B cell (primary cell): ENCODE measurements around the gene CTCFL. TPM values are rescaled to one million over a fixed set of nuclear protein-coding genes. Genes with fewer than 3 reads are reported as not detected.

Source experiments
- ATAC-seq: fragments of 200-7000 bp; cut with Tn5 transposase; one replicate; pipeline ENCODE4 v1.10.0; 2021; ENCODE audit warnings: low read depth, mild to moderate bottlenecking, moderate number of reproducible peaks, moderate library complexity
- CTCF ChIA-PET: fragments of 350-600 bp; sonication (Branson Sonifier 250); formaldehyde crosslinking; loops from one replicate; lab custom pipeline; 2021; ENCODE audit warnings: antibody characterized with exemption, inconsistent platforms; lab: Charles Lee
- POLR2A ChIA-PET: fragments of 350-600 bp; sonication (Branson Sonifier 250); formaldehyde crosslinking; loops from one replicate; lab custom pipeline; 2021; ENCODE audit warnings: antibody characterized with exemption; lab: Charles Lee
- DNase-seq: peaks from one replicate; pipeline ENCODE4 v3.0.0; 2013
- H2AFZ ChIP-seq: 2 replicates; pipeline ENCODE4 v1.6.1; 2012; ENCODE audit warnings: mild to moderate bottlenecking, low read depth, low read length; ENCODE audit not compliant: insufficient read depth, poor library complexity, severe bottlenecking
- H3K27ac ChIP-seq, 2 donors: 1 replicate in 1 of 2; 2 replicates in 1 of 2; pipeline ENCODE4 v1.5.1; 2012 to 2013; ENCODE audit warnings: low read length in 2 of 2, mild to moderate bottlenecking in 2 of 2, moderate library complexity in 1 of 2
- H3K27me3 ChIP-seq, 4 experiments: fragments of 200-600 bp in 1 of 4; sonication (generic) in 1 of 4; replicated peaks in 1 of 4; 1 replicate in 2 of 4; 2 replicates in 2 of 4; pipeline versions ENCODE4 v1.6.1 to v1.7.0; 2013 to 2016; ENCODE audit warnings: low read length in 3 of 4, mild to moderate bottlenecking in 2 of 4, mixed read lengths in 1 of 4, moderate library complexity in 1 of 4; ENCODE audit not compliant: insufficient read depth in 4 of 4, control insufficient read depth in 3 of 4; ENCODE audit errors: control extremely low read depth in 1 of 4
- H3K36me3 ChIP-seq, 2 experiments: replicated peaks in 1 of 2; 1 replicate in 1 of 2; 2 replicates in 1 of 2; pipeline versions ENCODE4 v1.6.1 to v1.7.1; 2013; ENCODE audit warnings: low read length in 1 of 2; ENCODE audit not compliant: insufficient read depth in 2 of 2, control insufficient read depth in 1 of 2; ENCODE audit errors: control extremely low read depth in 1 of 2, extremely low read depth in 1 of 2
- H3K4me1 ChIP-seq, 2 donors: fragments of 200-600 bp in 1 of 2; sonication (generic) in 1 of 2; 1 replicate in 1 of 2; 2 replicates in 1 of 2; pipeline versions ENCODE4 v1.5.1 to v1.6.1; 2013 to 2017; ENCODE audit warnings: low read length in 2 of 2; ENCODE audit not compliant: control insufficient read depth in 2 of 2, insufficient read depth in 2 of 2
- H3K4me2 ChIP-seq: replicated peaks from 2 replicates; pipeline ENCODE3; 2012; ENCODE audit warnings: mild to moderate bottlenecking, low read depth, low read length; ENCODE audit not compliant: poor library complexity, severe bottlenecking
- H3K4me3 ChIP-seq, 5 experiments: fragments of 200-600 bp in 1 of 5; sonication (generic) in 1 of 5; 1 replicate in 3 of 5; 2 replicates in 2 of 5; pipeline versions ENCODE4 v1.5.1 to v1.7.0; 2011 to 2016; ENCODE audit warnings: low read length in 4 of 5, mild to moderate bottlenecking in 4 of 5, low read depth in 2 of 5, control low read depth in 1 of 5, moderate library complexity in 1 of 5; ENCODE audit not compliant: insufficient read depth in 1 of 5; ENCODE audit errors: control extremely low read depth in 1 of 5, extremely low read depth in 1 of 5
- H3K79me2 ChIP-seq: fragments of 200-600 bp; sonication (generic); one replicate; pipeline ENCODE4 v1.6.0; 2016; ENCODE audit warnings: low read length; ENCODE audit not compliant: control insufficient read depth, insufficient read depth
- H3K9ac ChIP-seq: fragments of 200-600 bp; sonication (generic); 2 replicates; pipeline ENCODE4 v1.6.1; 2017; ENCODE audit warnings: mild to moderate bottlenecking, low read length, moderate library complexity
- H3K9me3 ChIP-seq, 3 donors: one replicate each; pipeline versions ENCODE4 v1.6.1 to v1.7.1; 2013; ENCODE audit warnings: low read length in 2 of 3; ENCODE audit not compliant: control insufficient read depth in 2 of 3, insufficient read depth in 1 of 3; ENCODE audit errors: control extremely low read depth in 1 of 3
- H4K20me1 ChIP-seq: 2 replicates; pipeline ENCODE4 v1.6.0; 2012; ENCODE audit warnings: mild to moderate bottlenecking, low read length; ENCODE audit not compliant: insufficient read depth, control insufficient read depth, poor library complexity, severe bottlenecking
- H3K27ac Mint-ChIP-seq: one replicate; pipeline ENCODE4 v1.8.0; 2021; ENCODE audit warnings: mixed read lengths
- H3K27me3 Mint-ChIP-seq: one replicate; pipeline ENCODE4 v1.8.0; 2021; ENCODE audit warnings: mixed read lengths
- H3K4me1 Mint-ChIP-seq: one replicate; pipeline ENCODE4 v1.8.0; 2021; ENCODE audit warnings: mixed read lengths
- H3K4me3 Mint-ChIP-seq: one replicate; pipeline ENCODE4 v1.8.0; 2021; ENCODE audit warnings: mixed read lengths
- H3K9me3 Mint-ChIP-seq: one replicate; pipeline ENCODE4 v1.8.0; 2022; ENCODE audit warnings: mixed read lengths; ENCODE audit not compliant: insufficient read depth
- CTCF ChIP-seq: fragments of 200-600 bp; IDR thresholded peaks from one replicate; pipeline ENCODE4 v1.8.0; 2022; ENCODE audit warnings: antibody characterized with exemption, mild to moderate bottlenecking
- EZH2 ChIP-seq: IDR thresholded peaks from 2 replicates; pipeline ENCODE4 v1.6.1; 2012; ENCODE audit warnings: borderline replicate concordance, low read depth, mild to moderate bottlenecking, moderate library complexity, low read length; ENCODE audit not compliant: insufficient read depth, poor library complexity, severe bottlenecking
- WGBS: methylation state at CpG from one replicate; pipeline ENCODE4 v1.1.5; 2013; ENCODE audit warnings: missing lambda C conversion rate; ENCODE audit not compliant: insufficient coverage; 5-methylcytosine and 5-hydroxymethylcytosine counted together
- intact Hi-C: fragments of 100-400 bp; cut with micrococcal nuclease; formaldehyde crosslinking; loops from one replicate; pipeline ENCODE4 v1.10.0; 2022
- polyA plus RNA-seq: library from polyadenylated mRNA; depleted of rRNA; stranded (reverse); fragments of >200 nt; gene quantifications from 2 replicates; pipeline ENCODE4 v1.2.3, GENCODE V29; 2012
- total RNA-seq, 2 donors: library from RNA; stranded (reverse); fragments of 120-200 nt in 1 of 2; gene quantifications; 1 replicate in 1 of 2; 2 replicates in 1 of 2; pipeline versions ENCODE4 v1.2.3 to v1.2.4, GENCODE V29; 2013 to 2022

CTCFL gene
- total and polyA plus RNA-seq, 2 donors (not counting 1 experiment from before 2014, with no cell fraction given): not detected

DNA sequence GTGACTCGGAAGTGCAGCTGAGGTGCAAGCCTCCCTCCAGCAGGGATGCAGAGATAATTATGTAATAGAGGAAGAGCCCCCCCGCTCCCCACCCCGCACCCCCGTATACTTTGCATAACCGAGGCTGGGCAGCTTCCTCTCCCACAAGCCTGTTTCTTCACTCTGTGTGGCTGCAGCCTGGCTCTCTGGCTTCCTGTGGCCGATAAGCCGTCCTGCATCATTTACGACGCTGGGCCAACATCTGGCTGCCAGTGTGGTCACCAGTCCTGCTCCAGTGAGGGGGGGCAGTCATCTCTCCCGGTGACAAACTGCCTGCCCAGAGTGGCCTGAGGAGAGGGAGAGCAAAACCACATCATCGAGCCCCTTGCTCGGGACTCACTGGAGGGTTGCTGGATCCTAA is 74.5 kb downstream of the CTCFL start:
- Mint-ChIP-seq H3K27ac (peak overlapping the region; percentile 73), H3K4me3 (peak overlapping the region; percentile 86), H3K27me3 (no peaks in the 10 kb centered on the region), H3K4me1 (peaks cover 63% of the 10 kb centered on the region), H3K9me3 (no peaks in the 10 kb centered on the region)
- intact Hi-C loops: loop anchor here (1.0 to 2.0 kb wide), 4 partner anchors 17 to 52 kb away; no protein-coding TSS in a partner anchor
- peak overlapping the region; percentile 78 for H3K4me2 ChIP-seq
- peaks cover 38 to 56% of the 10 kb centered on the region in 2 donors for H3K4me1 ChIP-seq
- TF ChIP-seq CTCF: no peak
- no peak for TF ChIP-seq EZH2
- peak overlapping the region; percentile 15 to 48 (median 36) for H3K4me3 ChIP-seq
- H3K9ac ChIP-seq: peak overlapping the region; percentile 52
- 0% methylated on average over 7 of the region's 12 CpGs for WGBS
- ChIA-PET POLR2A (interaction anchor here (0.7 to 2.0 kb wide), 9 partner anchors 15 to 60 kb away, joined by 3 to 8 read pairs (median 4); no protein-coding TSS in a partner anchor), CTCF (interaction anchor here (0.6 to 2.1 kb wide), 11 partner anchors 19 to 70 kb away, joined by 3 to 11 read pairs (median 3); no protein-coding TSS in a partner anchor)
- H3K27me3 ChIP-seq: no peaks in the 10 kb centered on the region
- H3K79me2 ChIP-seq: no peaks in the 10 kb centered on the region
- H2AFZ ChIP-seq: peak overlapping the region; percentile 32
- H4K20me1 ChIP-seq: no peaks in the 10 kb centered on the region
- ATAC-seq: peak; percentile 82
- H3K36me3 ChIP-seq: no peaks in the 10 kb centered on the region
- peaks cover 0 to 7% (median 6%) of the 10 kb centered on the region in 3 donors for H3K9me3 ChIP-seq
- peak overlapping the region; percentile 50 for H3K27ac ChIP-seq
- DNase-seq: peak; percentile 78
